Measurements from ENCODE around the gene PNPLA3. TPM values are rescaled to one million over a fixed set of nuclear protein-coding genes. Genes with fewer than 3 reads are reported as not detected.

The PNPLA3 gene
- total RNA-seq, 1 donor from 2014 or later: 6.9 TPM

DNA sequence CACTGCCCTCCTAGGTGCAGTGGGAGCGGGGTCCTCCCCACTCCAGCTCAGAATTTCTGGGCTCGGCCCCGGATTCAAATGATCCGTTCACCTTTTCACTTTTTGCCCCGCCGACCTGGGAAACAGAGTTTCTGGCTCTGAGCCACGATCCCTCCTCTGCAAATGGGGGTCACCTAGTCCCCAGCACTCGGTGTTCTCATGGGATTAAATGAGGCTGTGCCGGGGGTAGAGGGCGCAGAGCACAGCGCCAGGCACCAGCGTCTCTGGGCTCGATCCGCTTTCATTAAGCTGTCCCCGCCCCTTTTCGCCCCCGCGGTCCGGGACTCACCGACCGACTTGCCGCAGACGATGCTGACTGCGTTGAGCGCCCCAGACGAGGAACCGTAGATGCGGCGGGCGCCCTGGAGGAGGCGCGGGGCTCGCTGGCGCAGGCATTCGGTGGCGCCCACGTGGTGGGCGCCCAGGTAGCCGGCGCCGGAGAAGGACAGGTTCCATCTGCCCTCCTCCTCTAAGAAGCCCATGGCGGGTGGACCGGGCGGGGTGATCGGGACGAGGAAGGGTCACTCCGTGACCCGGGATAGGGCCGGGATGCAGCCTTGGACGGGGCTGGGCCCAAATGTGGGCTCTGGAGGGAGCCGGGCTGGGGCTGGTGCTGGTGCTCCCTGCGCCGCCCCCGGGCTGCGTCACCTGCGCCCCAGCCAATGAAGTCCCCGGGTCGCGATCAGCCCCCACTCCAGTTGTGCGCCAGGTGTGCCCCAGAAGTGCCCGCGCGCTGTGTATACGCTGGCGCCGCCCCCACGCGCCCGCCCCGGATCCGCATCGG is 32.0 kb upstream of the PNPLA3 start, which contains the start of gene PNPLA5:
TSS of gene PNPLA5 (minus strand) at position 654 of the 823 bp plus-strand sequence. CDS start at position 521, 133 bp downstream.
- intact Hi-C loops (cut with DNase I): no loop called here
- peaks cover 75% of the 10 kb centered on the region for H3K27me3 ChIP-seq (ENCODE audit: low read depth)
- no peak for ATAC-seq
- no peak for DNase-seq
- peaks cover 7% of the 10 kb centered on the region for H3K4me1 ChIP-seq
- no peak within 1 kb of the TSS for H3K4me3 ChIP-seq
- TF ChIP-seq, protein P1, sequence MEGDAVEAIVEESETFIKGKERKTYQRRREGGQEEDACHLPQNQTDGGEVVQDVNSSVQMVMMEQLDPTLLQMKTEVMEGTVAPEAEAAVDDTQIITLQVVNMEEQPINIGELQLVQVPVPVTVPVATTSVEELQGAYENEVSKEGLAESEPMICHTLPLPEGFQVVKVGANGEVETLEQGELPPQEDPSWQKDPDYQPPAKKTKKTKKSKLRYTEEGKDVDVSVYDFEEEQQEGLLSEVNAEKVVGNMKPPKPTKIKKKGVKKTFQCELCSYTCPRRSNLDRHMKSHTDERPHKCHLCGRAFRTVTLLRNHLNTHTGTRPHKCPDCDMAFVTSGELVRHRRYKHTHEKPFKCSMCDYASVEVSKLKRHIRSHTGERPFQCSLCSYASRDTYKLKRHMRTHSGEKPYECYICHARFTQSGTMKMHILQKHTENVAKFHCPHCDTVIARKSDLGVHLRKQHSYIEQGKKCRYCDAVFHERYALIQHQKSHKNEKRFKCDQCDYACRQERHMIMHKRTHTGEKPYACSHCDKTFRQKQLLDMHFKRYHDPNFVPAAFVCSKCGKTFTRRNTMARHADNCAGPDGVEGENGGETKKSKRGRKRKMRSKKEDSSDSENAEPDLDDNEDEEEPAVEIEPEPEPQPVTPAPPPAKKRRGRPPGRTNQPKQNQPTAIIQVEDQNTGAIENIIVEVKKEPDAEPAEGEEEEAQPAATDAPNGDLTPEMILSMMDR (IDR thresholded peaks at IDR 0.05): no peak
- H3K27ac ChIP-seq: no peak within 1 kb of the TSS
- H3K9me3 ChIP-seq: no peaks in the 10 kb centered on the region
- H3K36me3 ChIP-seq: no peaks in the 10 kb centered on the region

- Histone ChIP-seq H3K36me3 (no peaks in the 10 kb centered on the region), H3K27me3 (ENCODE audit: low read depth) (peaks cover 71% of the 10 kb centered on the region)
These were observed 31.3 kb upstream of the PNPLA3 start for GRCh38 chr22:43892183-43892894.

GRCh38 chr22:43893266-43893665 is 30.3 kb upstream of the PNPLA3 start:
- no peak for DNase-seq
- Histone ChIP-seq H3K9me3 (no peaks in the 10 kb centered on the region), H3K27ac (no peak overlapping the region), H3K36me3 (no peaks in the 10 kb centered on the region), H3K4me1 (peaks cover 7% of the 10 kb centered on the region), H3K27me3 (ENCODE audit: low read depth) (peaks cover 65% of the 10 kb centered on the region), H3K4me3 (no peak overlapping the region)
- ATAC-seq: no peak
- intact Hi-C loops (cut with DNase I): no loop called here
- TF ChIP-seq, protein P1 (IDR thresholded peaks at IDR 0.05): no peak

More at GRCh38 chr22:43892183-43892894, 31.3 kb upstream of the PNPLA3 start:
- TF ChIP-seq, protein P1 (IDR thresholded peaks at IDR 0.05): no peak
- Histone ChIP-seq H3K4me1 (peaks cover 7% of the 10 kb centered on the region), H3K9me3 (no peaks in the 10 kb centered on the region), H3K4me3 (no peak overlapping the region), H3K27ac (no peak overlapping the region)
- intact Hi-C loops (cut with DNase I): no loop called here
- DNase-seq (no peak), ATAC-seq (no peak)

DNA sequence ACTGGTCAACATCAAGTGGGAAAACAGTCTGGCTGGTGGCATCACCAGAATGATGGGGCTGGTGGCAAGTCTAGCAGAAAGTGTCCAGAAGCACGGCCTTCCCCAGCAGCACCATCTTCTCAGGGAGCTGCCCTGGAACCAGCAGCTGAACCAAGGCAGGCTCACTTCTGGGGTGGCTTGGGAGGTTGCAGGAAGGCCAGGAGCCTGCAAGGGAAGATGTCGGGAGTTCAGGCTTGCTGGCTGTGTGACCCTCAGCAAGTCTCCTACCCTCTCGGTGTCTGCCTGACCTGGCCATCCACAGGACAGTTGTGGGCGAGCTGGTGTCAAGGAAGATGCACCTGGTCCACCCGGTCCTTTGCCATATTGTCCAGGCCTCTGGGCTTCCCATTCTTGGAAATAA is 29.5 kb upstream of the PNPLA3 start:
- TF ChIP-seq, protein P1 (IDR thresholded peaks at IDR 0.05): no peak
- no peak overlapping the region for H3K27ac ChIP-seq
- ATAC-seq (no peak), DNase-seq (no peak)
- no peak overlapping the region for H3K4me3 ChIP-seq
- peaks cover 7% of the 10 kb centered on the region for H3K4me1 ChIP-seq
- no peaks in the 10 kb centered on the region for H3K36me3 ChIP-seq
- no peaks in the 10 kb centered on the region for H3K9me3 ChIP-seq
- intact Hi-C loops (cut with DNase I): no loop called here
- peaks cover 57% of the 10 kb centered on the region for H3K27me3 ChIP-seq (ENCODE audit: low read depth)

GRCh38 chr22:43895986-43896645 is 27.5 kb upstream of the PNPLA3 start:
- Histone ChIP-seq H3K9me3 (no peaks in the 10 kb centered on the region), H3K4me1 (peaks cover 7% of the 10 kb centered on the region), H3K27ac (no peak overlapping the region), H3K4me3 (no peak overlapping the region), H3K27me3 (ENCODE audit: low read depth) (peaks cover 43% of the 10 kb centered on the region), H3K36me3 (no peaks in the 10 kb centered on the region)
- DNase-seq: no peak
- intact Hi-C loops (cut with DNase I): no loop called here
- TF ChIP-seq, protein P1 (IDR thresholded peaks at IDR 0.05): no peak
- ATAC-seq: no peak

All from lower lobe of right lung (tissue), 2 donors.